SU-DHL-6 (cell line): ENCODE measurements around the gene PLEK.

Experiments used
- EZH2phosphoT487 ChIP-seq: fragments of 200-600 bp; sonication (generic), shearing (Covaris generic); conservative IDR thresholded peaks from 2 replicates; pipeline ENCODE4 v1.6.1; 2018; ENCODE audit warnings: mild to moderate bottlenecking, antibody characterized with exemption, low read length, moderate library complexity, mixed read lengths
- TF ChIP-seq, protein P1 (sequence below): fragments of 200-600 bp; sonication (generic); IDR thresholded peaks from one replicate; pipeline ENCODE4 v1.5.1; 2017; ENCODE audit warnings: antibody characterized with exemption, mild to moderate bottlenecking, low read length, moderate library complexity; ENCODE audit not compliant: insufficient read depth, poor library complexity, severe bottlenecking

DNA sequence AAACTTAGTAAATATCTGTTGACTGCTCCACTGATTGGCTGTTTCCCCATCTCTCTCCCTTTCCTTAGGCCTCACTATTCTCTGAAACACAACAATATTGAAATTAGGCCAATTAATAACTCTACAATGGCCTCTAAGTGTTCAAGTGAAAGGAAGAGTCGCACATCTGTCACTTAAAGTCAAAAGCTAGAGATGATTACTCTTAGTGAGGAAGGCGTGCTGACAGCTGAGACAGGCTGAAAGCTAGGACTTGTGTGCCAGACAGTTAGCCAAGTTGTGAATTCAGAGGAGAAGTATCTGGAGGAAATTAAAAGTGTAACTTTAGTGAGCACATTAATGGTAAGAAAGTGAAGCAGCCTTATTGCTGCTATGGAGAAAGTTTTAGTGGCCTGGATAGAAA is 48.4 kb downstream of the PLEK start:
- TF ChIP-seq, protein P1, sequence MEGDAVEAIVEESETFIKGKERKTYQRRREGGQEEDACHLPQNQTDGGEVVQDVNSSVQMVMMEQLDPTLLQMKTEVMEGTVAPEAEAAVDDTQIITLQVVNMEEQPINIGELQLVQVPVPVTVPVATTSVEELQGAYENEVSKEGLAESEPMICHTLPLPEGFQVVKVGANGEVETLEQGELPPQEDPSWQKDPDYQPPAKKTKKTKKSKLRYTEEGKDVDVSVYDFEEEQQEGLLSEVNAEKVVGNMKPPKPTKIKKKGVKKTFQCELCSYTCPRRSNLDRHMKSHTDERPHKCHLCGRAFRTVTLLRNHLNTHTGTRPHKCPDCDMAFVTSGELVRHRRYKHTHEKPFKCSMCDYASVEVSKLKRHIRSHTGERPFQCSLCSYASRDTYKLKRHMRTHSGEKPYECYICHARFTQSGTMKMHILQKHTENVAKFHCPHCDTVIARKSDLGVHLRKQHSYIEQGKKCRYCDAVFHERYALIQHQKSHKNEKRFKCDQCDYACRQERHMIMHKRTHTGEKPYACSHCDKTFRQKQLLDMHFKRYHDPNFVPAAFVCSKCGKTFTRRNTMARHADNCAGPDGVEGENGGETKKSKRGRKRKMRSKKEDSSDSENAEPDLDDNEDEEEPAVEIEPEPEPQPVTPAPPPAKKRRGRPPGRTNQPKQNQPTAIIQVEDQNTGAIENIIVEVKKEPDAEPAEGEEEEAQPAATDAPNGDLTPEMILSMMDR, result no peak
- no peak for TF ChIP-seq EZH2phosphoT487
